HL-60 (cell line): ENCODE data around the gene UCN3.

Experiments used
- CTCF ChIP-seq: IDR thresholded peaks from one replicate; pipeline ENCODE4 v1.5.1; 2011; ENCODE audit warnings: low read length, control low read depth, inconsistent platforms; ENCODE audit not compliant: insufficient read depth
- GABPA ChIP-seq: IDR thresholded peaks from 2 replicates; pipeline ENCODE4 v1.6.1; 2012; ENCODE audit warnings: low read depth
- POLR2AphosphoS5 ChIP-seq: IDR thresholded peaks from 2 replicates; pipeline ENCODE4 v1.6.1; 2012; ENCODE audit warnings: low read depth
- REST ChIP-seq: IDR thresholded peaks from 2 replicates; pipeline ENCODE4 v1.6.1; 2012; ENCODE audit warnings: low read depth; ENCODE audit not compliant: insufficient replicate concordance
- SPI1 ChIP-seq: IDR thresholded peaks from 2 replicates; pipeline ENCODE4 v1.6.1; 2012; ENCODE audit warnings: low read depth, mild to moderate bottlenecking, borderline replicate concordance

- TF ChIP-seq CTCF (no peak), POLR2AphosphoS5 (no peak), REST (no peak), GABPA (no peak), SPI1 (no peak)
Observed at GRCh38 chr10:5355594-5356301, 9.0 kb upstream of the UCN3 start.
